CD8-positive, alpha-beta memory T cell (primary cell): ENCODE measurements around the gene HS6ST1. TPM values are rescaled to one million over a fixed set of nuclear protein-coding genes. Genes with fewer than 3 reads are reported as not detected.

Source experiments
- CTCF ChIA-PET: fragments of 350-600 bp; sonication (Branson Sonifier 250); formaldehyde crosslinking; loops from one replicate; lab custom pipeline; 2021; ENCODE audit warnings: antibody characterized with exemption; lab: Charles Lee
- POLR2A ChIA-PET: fragments of 350-600 bp; sonication (Branson Sonifier 250); formaldehyde crosslinking; loops from one replicate; lab custom pipeline; 2021; ENCODE audit warnings: antibody characterized with exemption; lab: Charles Lee
- DNase-seq, 5 donors: peaks; one replicate each; pipeline versions ENCODE4 v3.0.0 to v3.0.0-alpha.2; 2020 to 2022; ENCODE audit warnings: mixed read lengths in 1 of 5
- H3K27ac ChIP-seq: one replicate; pipeline ENCODE4 v1.7.0; 2013; ENCODE audit warnings: low read depth, mild to moderate bottlenecking, low read length, moderate library complexity
- H3K27me3 ChIP-seq: 2 replicates; pipeline ENCODE4 v1.7.0; 2013; ENCODE audit warnings: low read length, mild to moderate bottlenecking; ENCODE audit not compliant: insufficient read depth, poor library complexity, severe bottlenecking
- H3K36me3 ChIP-seq: 2 replicates; pipeline ENCODE4 v1.7.0; 2013; ENCODE audit warnings: mild to moderate bottlenecking, low read length, moderate library complexity; ENCODE audit not compliant: insufficient read depth
- H3K4me1 ChIP-seq: 2 replicates; pipeline ENCODE4 v1.7.0; 2013; ENCODE audit warnings: mild to moderate bottlenecking, low read length, moderate library complexity; ENCODE audit not compliant: insufficient read depth
- H3K4me3 ChIP-seq: 2 replicates; pipeline ENCODE4 v1.7.0; 2013; ENCODE audit warnings: mild to moderate bottlenecking, low read length
- H3K9me3 ChIP-seq: 2 replicates; pipeline ENCODE4 v1.7.0; 2013; ENCODE audit warnings: mild to moderate bottlenecking, low read length
- H3K27ac Mint-ChIP-seq, 8 donors: one replicate each; pipeline ENCODE4 v1.8.0; 2020 to 2021; ENCODE audit warnings: mixed read lengths in 8 of 8, mild to moderate bottlenecking in 6 of 8, inconsistent platforms in 3 of 8, moderate library complexity in 3 of 8
- H3K27me3 Mint-ChIP-seq, 2 donors: one replicate each; pipeline ENCODE4 v1.8.0; 2020 to 2021; ENCODE audit warnings: mixed read lengths in 2 of 2, mild to moderate bottlenecking in 1 of 2, moderate library complexity in 1 of 2
- H3K36me3 Mint-ChIP-seq, 3 donors: one replicate each; pipeline ENCODE4 v1.8.0; 2020 to 2021; ENCODE audit warnings: mixed read lengths in 3 of 3, inconsistent platforms in 1 of 3, mild to moderate bottlenecking in 1 of 3
- H3K4me1 Mint-ChIP-seq, 3 donors: one replicate each; pipeline ENCODE4 v1.8.0; 2020 to 2021; ENCODE audit warnings: mixed read lengths in 3 of 3, inconsistent platforms in 1 of 3, mild to moderate bottlenecking in 1 of 3
- H3K4me3 Mint-ChIP-seq, 7 donors: one replicate each; pipeline ENCODE4 v1.8.0; 2020 to 2021; ENCODE audit warnings: mixed read lengths in 7 of 7, mild to moderate bottlenecking in 6 of 7, moderate library complexity in 4 of 7, inconsistent platforms in 2 of 7
- H3K9me3 Mint-ChIP-seq, 5 donors: one replicate each; pipeline ENCODE4 v1.8.0; 2020 to 2022; ENCODE audit warnings: mixed read lengths in 5 of 5, mild to moderate bottlenecking in 3 of 5, moderate library complexity in 2 of 5, inconsistent platforms in 1 of 5
- polyA plus RNA-seq: library from polyadenylated mRNA; unstranded; fragments of 300-500 nt; fragmentation: Illumina TruSeq; gene quantifications from one replicate; pipeline ENCODE4 v1.2.3, GENCODE V29; 2021
- total RNA-seq, 2 experiments: library from RNA; stranded (reverse); gene quantifications; one replicate each; pipeline ENCODE4 v1.2.3, GENCODE V29; 2021

HS6ST1 gene
- total and polyA plus RNA-seq, 3 experiments from 2014 or later = 4.6 to 18.2 (median 18.0) TPM

GRCh38 chr2:128264881-128265607, 53.6 kb downstream of the HS6ST1 start:
- Histone ChIP-seq H3K4me3 (no peak overlapping the region), H3K27ac (no peak overlapping the region), H3K9me3 (no peaks in the 10 kb centered on the region), H3K4me1 (no peaks in the 10 kb centered on the region), H3K27me3 (no peaks in the 10 kb centered on the region), H3K36me3 (no peaks in the 10 kb centered on the region)
- Mint-ChIP-seq H3K27ac (peak overlapping the region in 1 of 8 donors; percentile 73), H3K4me1 (no peaks in the 10 kb centered on the region), H3K36me3 (peaks cover 0 to 4% (median 0%) of the 10 kb centered on the region in 3 donors), H3K9me3 (no peaks in the 10 kb centered on the region), H3K27me3 (peaks cover 0 to 3% of the 10 kb centered on the region in 2 donors), H3K4me3 (no peak overlapping the region)
- DNase-seq = no peak
- CTCF ChIA-PET = interaction anchor here (0.6 kb wide), 1 partner anchor 119 kb away, joined by 3 read pairs; no protein-coding TSS in a partner anchor
- POLR2A ChIA-PET = no interaction called here

- Mint-ChIP-seq H3K36me3 (peaks cover 0 to 3% (median 0%) of the 10 kb centered on the region in 3 donors), H3K4me3 (no peak overlapping the region), H3K9me3 (no peaks in the 10 kb centered on the region), H3K27me3 (peaks cover 0 to 3% of the 10 kb centered on the region in 2 donors), H3K27ac (peak overlapping the region in 1 of 8 donors; percentile 27), H3K4me1 (no peaks in the 10 kb centered on the region)
- Histone ChIP-seq H3K4me3 (no peak overlapping the region), H3K36me3 (no peaks in the 10 kb centered on the region), H3K27me3 (no peaks in the 10 kb centered on the region), H3K27ac (no peak overlapping the region), H3K9me3 (no peaks in the 10 kb centered on the region), H3K4me1 (no peaks in the 10 kb centered on the region)
- ChIA-PET POLR2A (no interaction called here), CTCF (no interaction called here)
- no peak for DNase-seq
Observed at GRCh38 chr2:128263902-128264331, 54.8 kb downstream of the HS6ST1 start.

DNA sequence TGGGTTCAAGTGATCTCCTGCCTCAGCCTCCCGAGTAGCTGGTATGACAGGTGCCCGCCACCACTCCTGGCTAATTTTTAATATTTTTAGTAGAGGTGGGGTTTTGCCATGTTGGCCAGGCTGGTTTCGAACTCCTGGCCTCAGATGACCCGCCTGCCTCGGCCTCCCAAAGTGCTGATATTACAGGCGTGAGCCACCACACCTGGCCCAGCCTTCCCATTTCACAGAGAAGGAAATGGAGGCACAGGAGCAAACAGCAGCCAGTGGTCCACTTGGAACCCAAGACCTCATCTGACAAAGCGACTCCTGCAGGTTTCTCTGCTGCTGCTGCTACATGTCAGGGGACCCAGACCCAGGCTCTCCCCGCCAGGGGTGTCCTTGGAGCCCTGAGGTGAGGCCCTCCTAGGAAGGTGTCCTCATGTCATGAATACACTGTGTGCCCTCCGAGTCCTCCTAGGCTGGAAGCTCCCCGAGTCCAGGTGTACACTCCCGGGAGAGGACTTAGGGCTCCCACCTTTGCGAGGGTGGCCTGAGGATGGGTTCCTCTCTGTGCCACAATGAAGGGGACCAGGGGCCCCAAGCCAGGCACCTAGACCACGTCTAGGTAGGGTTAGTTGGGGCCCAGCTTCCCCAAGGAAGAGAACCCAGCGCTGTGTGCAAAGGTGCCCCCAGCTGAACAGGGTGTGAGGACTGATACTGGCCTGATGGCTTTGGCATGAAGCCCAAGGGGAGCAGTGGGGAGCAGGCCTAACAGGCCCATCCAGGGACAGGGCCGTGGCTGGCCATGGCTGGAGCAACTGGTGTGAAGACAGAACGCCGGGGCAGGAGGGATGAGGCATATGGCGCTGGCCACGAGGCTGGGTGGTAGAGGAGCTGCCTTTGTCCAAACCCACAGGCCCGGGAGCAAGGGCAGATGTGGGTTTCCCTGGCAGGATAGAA, 56.1 kb downstream of the HS6ST1 start:
- Mint-ChIP-seq H3K27me3 (peaks cover 0 to 3% of the 10 kb centered on the region in 2 donors), H3K27ac (peak overlapping the region in 2 of 8 donors; percentile 11 to 45), H3K36me3 (no peaks in the 10 kb centered on the region), H3K4me1 (no peaks in the 10 kb centered on the region), H3K9me3 (no peaks in the 10 kb centered on the region), H3K4me3 (no peak overlapping the region)
- POLR2A ChIA-PET = no interaction called here
- Histone ChIP-seq H3K36me3 (no peaks in the 10 kb centered on the region), H3K27me3 (no peaks in the 10 kb centered on the region), H3K27ac (no peak overlapping the region), H3K4me1 (no peaks in the 10 kb centered on the region), H3K4me3 (no peak overlapping the region), H3K9me3 (no peaks in the 10 kb centered on the region)
- CTCF ChIA-PET = interaction anchor here (0.6 kb wide), 1 partner anchor 27 kb away, joined by 3 read pairs; no protein-coding TSS in a partner anchor
- DNase-seq = no peak

GRCh38 chr2:128261245-128262128, 57.2 kb downstream of the HS6ST1 start:
- H3K36me3 ChIP-seq = no peaks in the 10 kb centered on the region
- H3K36me3 Mint-ChIP-seq = no peaks in the 10 kb centered on the region
- no peaks in the 10 kb centered on the region for H3K4me1 Mint-ChIP-seq
- no peaks in the 10 kb centered on the region for H3K9me3 Mint-ChIP-seq
- H3K27ac ChIP-seq = no peak overlapping the region
- H3K4me3 Mint-ChIP-seq = no peak overlapping the region
- H3K27me3 Mint-ChIP-seq = peaks cover 0 to 3% of the 10 kb centered on the region in 2 donors
- CTCF ChIA-PET = no interaction called here
- POLR2A ChIA-PET = no interaction called here
- H3K27me3 ChIP-seq = no peaks in the 10 kb centered on the region
- H3K9me3 ChIP-seq = no peaks in the 10 kb centered on the region
- H3K27ac Mint-ChIP-seq = no peak overlapping the region
- H3K4me1 ChIP-seq = no peaks in the 10 kb centered on the region
- no peak overlapping the region for H3K4me3 ChIP-seq
- DNase-seq = no peak

GRCh38 chr2:128260239-128261138, 58.2 kb downstream of the HS6ST1 start:
- no peak for DNase-seq
- Mint-ChIP-seq H3K9me3 (peaks cover 0 to under 1% (median 0%) of the 10 kb centered on the region in 5 donors), H3K4me3 (no peak overlapping the region), H3K27me3 (peaks cover 0 to 3% of the 10 kb centered on the region in 2 donors), H3K27ac (no peak overlapping the region), H3K36me3 (no peaks in the 10 kb centered on the region), H3K4me1 (no peaks in the 10 kb centered on the region)
- H3K27ac ChIP-seq = no peak overlapping the region
- ChIA-PET POLR2A (no interaction called here), CTCF (no interaction called here)
- H3K4me3 ChIP-seq = no peak overlapping the region
- H3K9me3 ChIP-seq = no peaks in the 10 kb centered on the region
- no peaks in the 10 kb centered on the region for H3K36me3 ChIP-seq
- H3K4me1 ChIP-seq = no peaks in the 10 kb centered on the region
- H3K27me3 ChIP-seq = no peaks in the 10 kb centered on the region

DNA sequence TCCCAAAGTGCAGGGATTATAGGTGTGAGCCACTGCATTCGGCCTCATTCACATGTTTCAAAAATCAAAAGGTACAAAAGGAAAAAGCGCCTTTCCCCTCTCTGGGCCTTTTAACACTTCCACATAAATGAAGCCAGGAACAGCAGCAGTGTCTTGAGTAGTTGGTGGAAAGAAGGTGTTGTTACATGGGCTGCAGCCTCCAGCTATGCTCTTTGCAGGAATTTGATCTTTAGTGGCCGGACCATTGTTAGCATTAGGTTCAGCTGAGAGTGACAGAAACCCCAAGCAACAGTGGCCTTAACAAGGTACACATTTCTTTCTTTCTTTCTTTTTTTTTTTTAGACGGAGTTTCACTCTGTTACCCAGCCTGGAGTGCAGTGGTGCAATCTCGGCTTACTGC, 59.1 kb downstream of the HS6ST1 start:
- Histone ChIP-seq H3K4me3 (no peak overlapping the region), H3K27ac (no peak overlapping the region), H3K4me1 (no peaks in the 10 kb centered on the region), H3K27me3 (no peaks in the 10 kb centered on the region), H3K36me3 (no peaks in the 10 kb centered on the region), H3K9me3 (no peaks in the 10 kb centered on the region)
- ChIA-PET CTCF (no interaction called here), POLR2A (no interaction called here)
- Mint-ChIP-seq H3K4me3 (no peak overlapping the region), H3K27me3 (peaks cover 0 to 3% of the 10 kb centered on the region in 2 donors), H3K9me3 (peaks cover 0 to 3% (median 0%) of the 10 kb centered on the region in 5 donors), H3K36me3 (no peaks in the 10 kb centered on the region), H3K27ac (peak overlapping the region in 1 of 8 donors; percentile 47), H3K4me1 (no peaks in the 10 kb centered on the region)
- no peak for DNase-seq

DNA sequence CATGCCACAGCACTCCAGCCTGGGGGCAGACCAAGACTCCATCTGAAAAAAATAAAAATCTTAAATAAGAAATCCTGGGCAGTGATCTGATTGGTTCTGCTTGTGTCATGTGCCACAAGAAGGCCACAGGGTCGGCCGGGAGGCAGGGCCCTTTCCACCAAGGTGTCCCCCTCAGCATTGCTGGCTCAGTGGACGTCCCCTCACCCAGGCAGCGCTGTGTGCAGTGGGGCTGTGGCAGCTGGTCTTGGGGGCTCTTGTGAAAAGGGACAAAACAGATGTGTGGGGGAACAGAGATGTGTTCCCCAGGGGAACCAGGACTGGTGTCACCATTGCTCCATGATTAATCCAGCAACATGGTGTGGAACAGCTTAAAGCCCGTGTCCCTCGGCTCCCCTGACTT, 60.5 kb downstream of the HS6ST1 start:
- POLR2A ChIA-PET = no interaction called here
- Histone ChIP-seq H3K9me3 (no peaks in the 10 kb centered on the region), H3K27ac (no peak overlapping the region), H3K4me3 (no peak overlapping the region), H3K27me3 (no peaks in the 10 kb centered on the region), H3K36me3 (no peaks in the 10 kb centered on the region), H3K4me1 (no peaks in the 10 kb centered on the region)
- H3K4me3 Mint-ChIP-seq = no peak overlapping the region
- CTCF ChIA-PET = no interaction called here
- no peaks in the 10 kb centered on the region for H3K4me1 Mint-ChIP-seq
- no peak for DNase-seq
- H3K9me3 Mint-ChIP-seq = peaks cover 0 to 3% (median 0%) of the 10 kb centered on the region in 5 donors
- peaks cover 3 to 4% of the 10 kb centered on the region in 2 donors for H3K27me3 Mint-ChIP-seq
- no peak overlapping the region for H3K27ac Mint-ChIP-seq
- no peaks in the 10 kb centered on the region for H3K36me3 Mint-ChIP-seq
